CD14-positive monocyte (primary cell): Measurements from ENCODE around the gene YTHDC2. TPM values are rescaled to one million over a fixed set of nuclear protein-coding genes. Genes with fewer than 3 reads are reported as not detected.

Experiments
- DNase-seq, 3 donors: peaks; one replicate each; pipeline ENCODE4 v3.0.0-alpha.2; 2011 to 2022
- H2AFZ ChIP-seq: 2 replicates; pipeline ENCODE4 v1.6.0; 2012; ENCODE audit warnings: mild to moderate bottlenecking, low read depth, low read length, inconsistent platforms; ENCODE audit not compliant: insufficient read depth, poor library complexity, severe bottlenecking
- H3K27ac ChIP-seq, 2 donors: 1 replicate in 1 of 2; 2 replicates in 1 of 2; pipeline ENCODE4 v1.5.1; 2012 to 2013; ENCODE audit warnings: low read length in 2 of 2, control low read depth in 1 of 2, inconsistent platforms in 1 of 2, low read depth in 1 of 2, mild to moderate bottlenecking in 1 of 2
- H3K27me3 ChIP-seq, 2 donors: one replicate each; pipeline versions ENCODE4 v1.6.0 to v1.6.1; 2011 to 2013; ENCODE audit warnings: low read length in 2 of 2; ENCODE audit not compliant: control insufficient read depth in 2 of 2, insufficient read depth in 2 of 2
- H3K36me3 ChIP-seq, 2 donors: replicated peaks in 1 of 2; 1 replicate in 1 of 2; 2 replicates in 1 of 2; pipeline versions ENCODE4 v1.5.1 to v1.6.1; 2012 to 2013; ENCODE audit warnings: low read length in 2 of 2, control low read depth in 1 of 2, inconsistent platforms in 1 of 2, mild to moderate bottlenecking in 1 of 2; ENCODE audit not compliant: insufficient read depth in 2 of 2, control insufficient read depth in 1 of 2
- H3K4me1 ChIP-seq, 2 donors: 1 replicate in 1 of 2; 2 replicates in 1 of 2; pipeline versions ENCODE4 v1.5.1 to v1.6.1; 2012 to 2013; ENCODE audit warnings: low read length in 2 of 2, control low read depth in 1 of 2, inconsistent platforms in 1 of 2, mild to moderate bottlenecking in 1 of 2, moderate library complexity in 1 of 2; ENCODE audit not compliant: insufficient read depth in 2 of 2, control insufficient read depth in 1 of 2
- H3K4me2 ChIP-seq: replicated peaks from 2 replicates; pipeline ENCODE3; 2012; ENCODE audit warnings: low read length, moderate library complexity, mild to moderate bottlenecking; ENCODE audit not compliant: poor library complexity, severe bottlenecking; ENCODE audit errors: extremely low read depth
- H3K4me3 ChIP-seq, 3 experiments: fragments of 200-600 bp in 1 of 3; sonication (generic) in 1 of 3; replicated peaks in 1 of 3; 1 replicate in 2 of 3; 2 replicates in 1 of 3; pipeline ENCODE4 v1.5.1; 2011 to 2013; ENCODE audit warnings: low read length in 3 of 3, mild to moderate bottlenecking in 3 of 3, control low read depth in 2 of 3, low read depth in 2 of 3, inconsistent platforms in 1 of 3, moderate library complexity in 1 of 3
- H3K79me2 ChIP-seq: 2 replicates; pipeline ENCODE4 v1.6.0; 2012; ENCODE audit warnings: mild to moderate bottlenecking, control low read depth, inconsistent platforms, low read length, moderate library complexity; ENCODE audit not compliant: insufficient read depth
- H3K9ac ChIP-seq: 2 replicates; pipeline ENCODE4 v1.6.0; 2017; ENCODE audit warnings: low read length, mild to moderate bottlenecking; ENCODE audit not compliant: insufficient read depth, poor library complexity, severe bottlenecking
- H3K9me3 ChIP-seq, 2 donors: replicated peaks in 1 of 2; 1 replicate in 1 of 2; 2 replicates in 1 of 2; pipeline versions ENCODE4 v1.5.1 to v1.6.1; 2012 to 2013; ENCODE audit warnings: low read length in 2 of 2, control low read depth in 1 of 2; ENCODE audit not compliant: control insufficient read depth in 1 of 2, insufficient read depth in 1 of 2
- H4K20me1 ChIP-seq: 2 replicates; pipeline ENCODE4 v1.6.0; 2012; ENCODE audit warnings: mild to moderate bottlenecking, low read length, control low read depth, moderate library complexity; ENCODE audit not compliant: insufficient read depth
- H3K27ac Mint-ChIP-seq, 7 donors: one replicate each; pipeline ENCODE4 v1.8.0; 2020; ENCODE audit warnings: mild to moderate bottlenecking in 7 of 7, mixed read lengths in 7 of 7, moderate library complexity in 6 of 7, inconsistent platforms in 2 of 7
- H3K27me3 Mint-ChIP-seq, 3 donors: one replicate each; pipeline ENCODE4 v1.8.0; 2021 to 2022; ENCODE audit warnings: low read depth in 3 of 3, mild to moderate bottlenecking in 3 of 3, mixed read lengths in 3 of 3, moderate library complexity in 3 of 3, inconsistent platforms in 1 of 3
- H3K36me3 Mint-ChIP-seq, 2 donors: one replicate each; pipeline ENCODE4 v1.8.0; 2020; ENCODE audit warnings: mixed read lengths in 2 of 2, inconsistent platforms in 1 of 2, mild to moderate bottlenecking in 1 of 2
- H3K4me1 Mint-ChIP-seq: one replicate; pipeline ENCODE4 v1.8.0; 2020; ENCODE audit warnings: mild to moderate bottlenecking, mixed read lengths
- H3K4me3 Mint-ChIP-seq, 2 donors: one replicate each; pipeline ENCODE4 v1.8.0; 2020; ENCODE audit warnings: mild to moderate bottlenecking in 2 of 2, mixed read lengths in 2 of 2, moderate library complexity in 1 of 2
- H3K9me3 Mint-ChIP-seq, 7 donors: one replicate each; pipeline ENCODE4 v1.8.0; 2020 to 2022; ENCODE audit warnings: mixed read lengths in 7 of 7, mild to moderate bottlenecking in 6 of 7, moderate library complexity in 6 of 7, inconsistent platforms in 2 of 7
- WGBS: methylation state at CpG from one replicate; pipeline ENCODE4 v1.1.5; 2013; ENCODE audit warnings: missing lambda C conversion rate; ENCODE audit not compliant: insufficient coverage; 5-methylcytosine and 5-hydroxymethylcytosine counted together
- intact Hi-C, 2 donors: fragments of 100-400 bp; cut with micrococcal nuclease; formaldehyde crosslinking; loops; one replicate each; pipeline versions ENCODE4 v1.15.0 to v1.15.1; 2023
- polyA plus RNA-seq, 3 donors: library from polyadenylated mRNA; depleted of rRNA in 1 of 3; unstranded in 2 of 3; stranded (reverse) in 1 of 3; fragments of 300-500 nt in 2 of 3; fragments of >200 nt in 1 of 3; fragmentation: Illumina TruSeq in 2 of 3; gene quantifications; 1 replicate in 2 of 3; 2 replicates in 1 of 3; pipeline ENCODE4 v1.2.3, GENCODE V29; 2012 to 2021
- TF ChIP-seq, protein P1 (sequence below): fragments of 200-600 bp; IDR thresholded peaks from one replicate; pipeline ENCODE4 v1.8.0; 2022; ENCODE audit warnings: antibody characterized with exemption, mild to moderate bottlenecking

YTHDC2 gene
- polyA plus RNA-seq, 3 donors = 5.8 to 10.3 (median 10.3) TPM

- no peak overlapping the region for H3K27ac Mint-ChIP-seq
- H3K4me2 ChIP-seq = no peak overlapping the region
- no peak overlapping the region for H3K4me3 ChIP-seq
- TF ChIP-seq, protein P1, sequence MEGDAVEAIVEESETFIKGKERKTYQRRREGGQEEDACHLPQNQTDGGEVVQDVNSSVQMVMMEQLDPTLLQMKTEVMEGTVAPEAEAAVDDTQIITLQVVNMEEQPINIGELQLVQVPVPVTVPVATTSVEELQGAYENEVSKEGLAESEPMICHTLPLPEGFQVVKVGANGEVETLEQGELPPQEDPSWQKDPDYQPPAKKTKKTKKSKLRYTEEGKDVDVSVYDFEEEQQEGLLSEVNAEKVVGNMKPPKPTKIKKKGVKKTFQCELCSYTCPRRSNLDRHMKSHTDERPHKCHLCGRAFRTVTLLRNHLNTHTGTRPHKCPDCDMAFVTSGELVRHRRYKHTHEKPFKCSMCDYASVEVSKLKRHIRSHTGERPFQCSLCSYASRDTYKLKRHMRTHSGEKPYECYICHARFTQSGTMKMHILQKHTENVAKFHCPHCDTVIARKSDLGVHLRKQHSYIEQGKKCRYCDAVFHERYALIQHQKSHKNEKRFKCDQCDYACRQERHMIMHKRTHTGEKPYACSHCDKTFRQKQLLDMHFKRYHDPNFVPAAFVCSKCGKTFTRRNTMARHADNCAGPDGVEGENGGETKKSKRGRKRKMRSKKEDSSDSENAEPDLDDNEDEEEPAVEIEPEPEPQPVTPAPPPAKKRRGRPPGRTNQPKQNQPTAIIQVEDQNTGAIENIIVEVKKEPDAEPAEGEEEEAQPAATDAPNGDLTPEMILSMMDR = no peak
- H3K79me2 ChIP-seq = peaks cover 24% of the 10 kb centered on the region
- WGBS = 100% methylated on average over 1 of the region's 4 CpGs
- no peaks in the 10 kb centered on the region for H3K27me3 Mint-ChIP-seq
- H3K4me3 Mint-ChIP-seq = no peak overlapping the region
- no peak overlapping the region for H3K9ac ChIP-seq
- H3K9me3 ChIP-seq = peaks cover 6 to 8% of the 10 kb centered on the region in 2 donors
- no peak overlapping the region for H3K27ac ChIP-seq
- no peaks in the 10 kb centered on the region for H4K20me1 ChIP-seq
- peaks cover 15 to 21% of the 10 kb centered on the region in 2 donors for H3K4me1 ChIP-seq
- H3K27me3 ChIP-seq = no peaks in the 10 kb centered on the region
- H3K36me3 ChIP-seq = peaks cover 5 to 26% of the 10 kb centered on the region in 2 donors
- H3K36me3 Mint-ChIP-seq = peaks cover 20 to 33% of the 10 kb centered on the region in 2 donors
- peaks cover 10% of the 10 kb centered on the region for H3K4me1 Mint-ChIP-seq
- no peak for DNase-seq
- H2AFZ ChIP-seq = no peak overlapping the region
- H3K9me3 Mint-ChIP-seq = peaks cover 4 to 17% (median 6%) of the 10 kb centered on the region in 7 donors
- intact Hi-C loops = no loop called here
Measured at GRCh38 chr5:113526421-113526820, 12.9 kb downstream of the YTHDC2 start.

DNA sequence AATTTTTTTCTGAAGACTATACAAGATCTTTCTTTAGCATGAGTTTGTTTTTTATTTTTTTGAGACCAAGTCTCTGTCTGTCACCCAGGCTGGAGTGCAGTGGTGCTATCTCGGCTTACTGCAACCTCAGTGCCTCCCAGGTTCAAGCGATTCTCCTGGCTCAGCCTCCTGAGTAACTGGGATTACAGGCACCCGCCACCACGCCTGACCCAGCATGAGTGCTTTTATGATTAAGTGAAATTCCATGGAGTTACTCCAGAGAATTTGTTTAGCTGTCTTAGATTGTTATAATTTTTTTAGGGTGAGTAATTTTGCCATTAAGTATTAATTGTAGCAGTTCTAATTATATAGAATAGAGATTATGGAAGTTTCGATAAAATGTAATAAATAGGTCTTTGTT is 14.3 kb downstream of the YTHDC2 start:
- Mint-ChIP-seq H3K9me3 (peaks cover 4 to 19% (median 7%) of the 10 kb centered on the region in 7 donors), H3K36me3 (peaks cover 27 to 39% of the 10 kb centered on the region in 2 donors), H3K27me3 (peaks cover 0 to under 1% (median 0%) of the 10 kb centered on the region in 3 donors), H3K4me3 (no peak overlapping the region), H3K27ac (no peak overlapping the region), H3K4me1 (peaks cover 10% of the 10 kb centered on the region)
- Histone ChIP-seq H3K9me3 (peaks cover 6 to 9% of the 10 kb centered on the region in 2 donors), H3K4me2 (no peak overlapping the region), H3K36me3 (peaks cover 6 to 31% of the 10 kb centered on the region in 2 donors), H3K27me3 (no peaks in the 10 kb centered on the region), H4K20me1 (no peaks in the 10 kb centered on the region), H3K4me3 (no peak overlapping the region), H3K9ac (no peak overlapping the region), H3K27ac (no peak overlapping the region), H2AFZ (no peak overlapping the region), H3K4me1 (peaks cover 15 to 21% of the 10 kb centered on the region in 2 donors), H3K79me2 (peaks cover 12% of the 10 kb centered on the region)
- intact Hi-C loops = no loop called here
- no peak for DNase-seq
- 94% methylated on average over 2 of the region's 5 CpGs for WGBS
- TF ChIP-seq, protein P1 = no peak
